IPS DF 4.7 (cell line): Measurements from ENCODE around the gene PTBP3.
"Not testable (repeated sequence)": the region's sequence is repeated elsewhere in the genome, so short reads cannot be mapped to it uniquely, and the experiment has no call there.

Source experiments
- DNase-seq: peaks from one replicate; pipeline ENCODE4 v3.0.0-alpha.2; 2013; ENCODE audit warnings: low spot score; ENCODE audit errors: extremely low read depth

PTBP3 gene

DNA sequence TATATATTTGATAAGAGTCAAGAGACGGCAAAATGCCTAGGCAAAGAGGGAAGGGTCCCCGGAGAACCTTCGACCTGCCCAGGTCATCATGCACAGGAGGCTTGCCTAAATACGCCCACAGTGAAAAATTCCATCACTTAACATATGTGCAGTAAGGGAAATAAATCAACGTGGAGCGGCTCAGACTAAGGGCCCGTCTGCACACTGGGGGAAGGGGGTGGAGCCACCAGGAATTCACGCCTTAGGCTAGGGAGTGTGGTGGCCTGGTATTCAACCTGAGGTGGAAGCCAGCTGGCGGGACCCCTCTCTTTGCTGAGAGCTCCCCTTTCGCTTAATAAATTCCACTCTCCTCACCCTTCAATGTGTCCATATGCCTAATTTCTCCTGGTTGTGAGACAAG is 8.3 kb downstream of the PTBP3 start:
- DNase-seq = no peak

DNA sequence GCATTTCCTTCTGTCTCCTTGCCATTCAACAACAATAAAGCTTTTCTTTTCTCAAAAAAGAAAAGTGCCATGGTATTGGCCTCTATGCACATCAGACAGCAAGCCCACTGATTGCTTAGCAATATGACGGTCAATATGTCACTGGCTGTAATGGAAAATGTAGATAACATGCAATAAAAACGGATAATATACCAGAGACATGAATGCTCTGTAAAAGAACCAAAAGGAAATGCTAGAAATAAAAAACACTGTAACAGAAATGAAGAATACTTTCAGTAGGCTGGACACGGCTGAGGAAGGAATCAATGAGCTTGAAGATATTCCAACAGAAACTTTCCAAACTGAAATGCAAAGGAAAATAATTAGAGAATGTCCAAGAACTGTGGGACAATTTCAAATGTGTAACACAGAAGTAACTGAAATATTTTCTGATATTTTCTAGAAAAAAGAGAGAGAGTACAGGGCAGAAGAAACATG is 10.0 kb downstream of the PTBP3 start:
- DNase-seq = no peak

DNA sequence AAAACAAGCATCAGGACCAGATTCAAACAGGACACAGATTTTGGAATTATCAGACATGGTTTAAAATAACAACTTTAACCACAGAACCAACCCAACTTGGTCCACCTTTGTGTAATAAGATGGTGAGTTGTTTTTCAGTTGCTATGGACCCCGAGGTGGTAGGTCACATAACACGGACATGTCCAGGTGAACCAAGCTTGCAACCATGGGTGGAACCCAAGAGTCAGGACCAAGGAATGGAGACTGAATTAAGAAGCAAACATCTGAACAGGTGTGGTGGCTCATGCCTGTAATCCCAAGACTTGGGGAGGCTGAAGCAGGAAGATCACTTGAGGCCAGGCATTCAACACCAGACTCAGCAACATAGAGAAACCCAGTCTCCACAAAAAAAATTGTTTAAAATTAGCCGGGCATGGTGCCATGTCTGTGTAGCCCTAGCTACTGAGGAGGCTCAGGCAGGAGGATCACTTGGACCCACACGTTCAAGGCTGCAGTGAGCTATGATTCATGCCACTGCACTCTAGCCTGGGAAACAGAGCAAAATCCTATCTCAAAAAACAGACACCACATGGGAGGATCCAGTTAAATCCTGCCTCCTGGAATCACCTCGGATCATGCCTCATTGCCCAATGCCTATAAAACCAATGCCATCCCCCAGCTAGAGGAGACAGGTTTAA is 10.6 kb downstream of the PTBP3 start:
- DNase-seq = no peak

DNA sequence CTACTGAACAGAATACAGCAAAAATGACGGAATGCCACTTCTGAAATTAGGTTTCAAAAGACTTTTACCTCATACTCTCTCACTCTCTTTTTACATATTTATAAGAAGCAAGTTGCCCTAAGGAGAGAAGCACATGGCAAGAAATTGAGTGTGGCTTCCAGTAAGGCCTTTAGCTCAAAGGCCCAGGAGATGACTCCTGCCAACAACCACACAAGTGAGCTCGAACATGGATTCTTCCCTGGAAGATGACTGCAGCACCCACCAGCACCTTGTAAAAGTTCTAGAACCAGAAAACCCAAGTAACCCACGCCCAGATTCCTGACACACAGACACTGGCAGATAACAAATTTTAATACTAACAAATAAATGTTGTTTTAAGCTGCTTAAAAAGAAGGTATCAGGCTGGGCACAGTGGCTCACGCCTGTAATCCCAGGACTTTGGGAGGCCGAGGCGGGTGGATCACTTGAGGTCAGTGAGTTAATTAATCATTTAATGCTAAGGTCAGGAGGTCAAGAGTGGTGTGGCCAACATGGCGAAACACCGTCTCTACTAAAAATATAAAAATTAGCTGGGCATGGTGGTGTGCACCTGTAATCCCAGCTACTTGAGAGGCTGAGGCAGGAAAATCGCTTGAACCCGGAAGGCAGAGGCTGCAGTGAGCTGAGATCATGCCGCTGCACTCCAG is 17.0 kb downstream of the PTBP3 start:
- no peak for DNase-seq

DNA sequence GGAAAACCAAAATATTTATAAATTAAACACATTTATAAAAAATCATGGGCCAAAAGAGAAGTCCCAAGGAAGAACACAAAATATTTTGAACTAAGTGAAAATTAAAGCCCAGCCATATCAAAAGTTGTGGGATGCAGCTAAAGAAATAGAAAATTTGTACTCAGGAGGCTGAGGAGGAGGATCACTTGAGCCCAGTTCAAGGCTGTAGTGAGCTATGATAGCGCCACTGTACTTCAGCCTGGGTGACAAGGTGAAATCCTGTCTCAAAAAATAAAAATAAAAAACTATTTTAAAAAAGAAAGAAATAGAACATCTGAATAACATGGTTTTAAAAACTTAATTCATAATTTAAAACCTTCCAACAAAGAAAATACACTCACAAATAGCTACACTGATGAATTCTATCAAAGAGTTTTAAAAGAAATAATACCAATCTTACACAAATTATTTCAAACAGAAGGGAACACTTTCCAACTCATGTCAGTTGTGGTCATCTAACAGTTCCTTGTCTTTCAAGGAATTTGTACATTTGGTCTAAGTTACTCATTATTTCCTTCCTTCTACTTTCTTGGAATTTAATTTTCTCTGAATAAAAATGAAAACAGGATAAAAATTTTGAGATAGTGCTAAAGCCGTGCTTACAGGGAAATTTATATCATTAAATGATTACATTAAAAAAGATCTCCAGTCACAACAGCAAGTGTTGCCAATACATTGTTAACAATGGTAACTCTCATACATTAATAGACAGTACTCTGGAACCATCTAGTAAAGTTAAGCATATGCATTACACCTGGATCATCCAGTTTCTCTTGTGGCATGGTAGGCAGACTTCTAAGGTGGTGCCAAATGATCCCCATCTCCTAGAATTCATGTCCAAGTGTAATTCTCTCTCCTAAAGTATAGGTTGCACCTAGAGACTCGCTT is 17.8 kb downstream of the PTBP3 start:
- DNase-seq = no peak

DNA sequence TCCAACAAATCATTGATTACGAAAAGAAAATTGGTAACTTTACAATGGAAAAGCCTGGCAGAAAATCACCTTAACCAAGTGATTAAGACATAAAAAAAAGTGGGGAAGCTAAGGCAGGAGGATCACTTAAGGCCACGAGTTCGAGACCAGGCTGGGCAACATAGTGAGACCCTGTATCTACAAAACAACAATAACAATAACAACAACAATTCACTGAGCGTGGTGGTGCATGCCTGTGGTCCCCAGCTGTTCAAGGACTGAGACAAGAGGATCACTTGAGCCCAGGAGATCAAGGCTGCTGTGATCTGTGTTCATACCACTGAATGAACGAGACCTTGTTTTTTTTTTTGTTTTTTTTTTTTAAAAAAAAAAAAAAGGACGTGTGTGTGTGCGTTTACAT is 21.3 kb downstream of the PTBP3 start:
- DNase-seq = no peak

DNA sequence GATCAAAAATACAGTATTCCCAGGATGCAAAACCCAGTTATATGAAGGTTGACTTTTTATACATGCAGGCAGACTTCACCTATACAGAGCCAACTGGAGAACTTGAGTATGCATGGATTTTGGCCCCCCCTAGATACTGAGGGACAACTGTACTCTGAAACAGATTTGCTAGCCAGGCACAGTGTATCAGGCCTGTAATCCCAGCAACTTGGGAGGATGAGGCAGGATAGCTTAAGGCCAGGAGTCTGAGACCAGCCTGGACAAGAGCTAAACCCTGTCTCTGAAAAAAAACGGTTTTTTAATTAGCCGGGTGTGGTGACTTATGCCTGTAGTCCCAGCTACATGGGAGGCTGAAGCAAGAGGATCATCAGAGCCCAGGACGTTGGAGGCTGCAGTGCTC is 21.9 kb downstream of the PTBP3 start:
- no peak for DNase-seq

DNA sequence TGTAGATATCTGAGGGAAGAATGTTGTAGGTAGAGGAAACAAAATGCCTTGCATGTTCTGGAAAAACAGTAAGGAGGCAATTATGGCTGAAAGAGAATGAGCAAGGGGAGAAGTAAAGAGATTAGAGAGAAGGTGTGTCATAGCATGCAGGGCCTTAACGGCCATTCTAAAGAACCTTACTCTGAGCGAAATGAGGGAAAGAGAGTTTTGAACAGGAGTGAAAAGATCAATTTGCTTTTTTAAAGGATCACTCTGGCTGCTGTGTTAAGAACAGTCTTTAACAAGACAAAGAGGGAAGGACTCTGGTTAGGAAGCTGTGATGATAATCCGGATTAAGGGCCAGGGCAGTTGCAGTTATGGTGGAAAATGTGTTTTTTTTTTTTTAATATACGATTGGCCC is 22.6 kb downstream of the PTBP3 start:
- no peak for DNase-seq

DNA sequence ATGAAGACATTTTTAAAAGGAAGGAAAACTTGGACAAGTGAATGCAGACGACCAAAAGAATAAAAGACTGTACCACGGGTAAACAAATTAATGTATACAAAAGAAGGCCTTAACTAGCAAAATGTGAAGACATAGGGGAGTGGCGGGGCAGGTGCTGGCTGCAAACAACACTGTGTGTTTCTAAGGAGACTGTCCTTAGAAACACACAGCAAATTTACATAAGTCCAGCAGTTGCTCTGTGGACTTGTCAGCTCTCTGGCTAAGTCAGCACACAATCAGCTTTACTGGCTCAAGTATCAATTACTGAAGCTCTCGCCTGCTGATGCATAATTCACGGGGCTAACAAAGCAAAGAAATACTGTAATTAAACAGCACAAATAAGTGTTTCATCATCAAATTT is 24.8 kb downstream of the PTBP3 start:
- DNase-seq = no peak

DNA sequence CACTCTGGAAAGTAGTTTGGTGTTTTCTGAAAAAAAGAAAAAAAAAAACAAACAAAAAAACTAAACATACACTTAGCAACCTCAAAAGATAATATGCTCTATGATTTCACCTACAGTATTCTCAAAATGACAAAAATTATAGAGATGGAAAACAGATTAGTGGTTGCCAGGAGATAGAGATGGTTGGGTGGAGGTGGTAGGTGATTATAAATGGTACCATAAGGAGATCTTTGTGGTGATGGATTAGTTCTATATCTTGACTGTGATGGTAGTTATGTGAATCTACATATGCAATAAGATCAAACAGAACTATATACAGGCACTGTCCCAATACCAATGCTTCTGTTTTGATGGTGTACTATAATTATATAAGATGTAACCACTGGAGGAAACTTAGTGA is 32.0 kb downstream of the PTBP3 start:
- DNase-seq = no peak

DNA sequence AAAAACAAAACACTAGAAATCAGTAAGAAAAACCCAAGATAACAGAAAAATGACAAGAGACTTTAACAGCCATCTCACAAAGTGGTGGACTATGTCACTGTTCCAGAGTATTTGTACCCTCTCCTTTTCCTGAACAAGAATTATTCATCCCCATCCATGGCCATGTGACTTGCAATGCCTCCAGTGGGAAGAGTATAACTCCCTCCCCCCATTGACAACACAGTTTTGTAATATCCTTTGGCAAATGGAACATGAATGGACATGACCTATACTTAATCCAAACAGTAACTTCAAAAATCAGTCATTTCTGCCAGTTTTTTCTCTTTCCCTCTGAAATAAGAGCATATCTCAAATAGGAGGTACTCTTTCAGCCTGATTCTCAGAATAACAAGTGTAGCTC is 33.9 kb downstream of the PTBP3 start:
- DNase-seq = no peak

DNA sequence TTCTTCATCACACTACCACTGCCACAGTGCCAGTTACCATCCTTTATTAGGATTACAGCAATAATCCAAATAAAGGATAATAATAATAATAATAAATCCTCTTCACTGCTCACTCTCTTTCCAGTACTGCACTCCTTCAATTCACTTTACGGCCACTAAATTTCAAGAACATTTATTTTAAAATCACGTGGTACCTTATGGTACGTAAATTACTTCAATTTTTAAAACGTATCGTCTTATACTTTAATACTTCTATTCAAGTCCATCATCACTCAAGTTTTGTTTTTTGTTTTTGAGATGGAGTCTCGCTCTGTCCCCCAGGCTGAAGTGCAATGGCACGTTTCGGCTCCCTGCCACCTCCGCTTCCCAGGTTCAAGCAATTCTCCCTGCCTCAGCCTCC is 36.5 kb downstream of the PTBP3 start:
- no peak for DNase-seq

DNA sequence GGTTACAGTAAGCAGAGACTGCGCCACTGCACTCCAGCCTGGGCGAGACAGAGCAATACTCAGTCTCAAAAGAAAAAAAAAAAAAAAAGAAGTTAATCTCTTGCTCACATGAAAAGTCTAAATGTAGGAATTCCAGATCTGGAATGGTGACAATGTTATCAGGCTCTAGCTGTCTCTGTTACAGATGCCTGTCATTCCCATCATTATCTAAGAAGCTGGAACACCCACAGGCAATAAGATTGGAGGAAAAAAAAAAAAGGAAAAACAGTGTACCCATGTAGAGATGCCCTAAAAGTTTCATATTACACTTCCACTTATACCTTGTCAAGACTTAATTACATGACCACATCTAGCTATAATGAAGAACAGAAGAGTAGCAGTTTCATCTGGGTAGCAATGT is 38.2 kb downstream of the PTBP3 start:
- no peak for DNase-seq

DNA sequence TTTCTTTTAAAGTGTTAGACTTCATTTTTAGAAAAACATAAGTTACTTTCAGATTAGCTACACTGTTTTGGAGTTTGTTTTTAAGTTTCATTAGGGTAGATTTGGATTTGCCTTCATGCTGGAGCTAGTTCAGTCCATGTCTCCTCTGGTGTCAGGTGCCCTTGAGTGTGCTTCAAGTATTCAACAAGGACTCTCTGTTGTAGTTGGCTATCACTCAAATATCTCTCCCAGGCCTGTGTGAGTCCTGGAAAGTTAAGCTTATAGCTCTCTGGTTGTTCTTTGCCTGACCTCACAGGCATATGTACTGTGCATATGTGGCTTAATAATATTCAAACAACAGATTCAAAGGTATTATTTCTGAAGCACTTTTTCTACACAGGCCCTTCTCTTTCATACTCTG is 45.4 kb downstream of the PTBP3 start:
- DNase-seq = no peak

DNA sequence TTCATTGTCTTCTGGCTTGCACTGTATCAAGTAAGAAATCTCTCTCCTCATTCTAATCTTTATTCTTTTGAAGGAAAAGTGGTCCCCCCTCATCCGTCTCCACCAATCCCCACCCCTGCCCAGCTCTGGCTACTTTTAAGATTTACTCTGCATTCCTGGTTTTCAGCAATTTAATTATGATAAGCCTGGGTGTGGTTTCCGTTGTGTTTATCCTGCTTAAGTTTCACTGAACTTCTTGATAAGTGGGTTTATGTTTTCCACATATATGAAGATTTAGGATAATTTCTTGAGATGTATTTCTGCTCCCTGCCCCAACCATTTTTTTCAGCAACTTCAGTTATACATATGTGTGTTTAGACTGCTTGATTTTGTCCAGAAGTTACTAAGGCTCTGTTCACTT is 46.5 kb downstream of the PTBP3 start:
- DNase-seq = no peak

DNA sequence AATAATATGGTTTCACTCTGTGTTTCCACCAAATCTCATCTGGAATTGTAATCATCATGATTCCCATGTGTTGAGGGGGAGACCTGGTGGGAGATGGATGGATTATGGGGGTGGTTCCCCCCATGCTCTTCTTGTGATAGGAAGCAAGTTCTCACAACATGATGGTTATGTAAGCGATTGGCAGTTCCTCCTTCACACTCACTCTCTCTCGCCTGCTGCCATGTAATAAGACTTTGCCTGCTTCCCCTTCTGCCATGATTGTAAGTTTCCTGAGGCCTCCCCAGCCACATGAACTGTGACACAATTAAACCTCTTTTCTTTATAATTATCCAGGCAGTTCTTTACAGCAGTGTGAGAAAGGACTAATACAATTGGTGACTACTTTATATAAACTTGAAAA is 48.4 kb downstream of the PTBP3 start:
- no peak for DNase-seq

DNA sequence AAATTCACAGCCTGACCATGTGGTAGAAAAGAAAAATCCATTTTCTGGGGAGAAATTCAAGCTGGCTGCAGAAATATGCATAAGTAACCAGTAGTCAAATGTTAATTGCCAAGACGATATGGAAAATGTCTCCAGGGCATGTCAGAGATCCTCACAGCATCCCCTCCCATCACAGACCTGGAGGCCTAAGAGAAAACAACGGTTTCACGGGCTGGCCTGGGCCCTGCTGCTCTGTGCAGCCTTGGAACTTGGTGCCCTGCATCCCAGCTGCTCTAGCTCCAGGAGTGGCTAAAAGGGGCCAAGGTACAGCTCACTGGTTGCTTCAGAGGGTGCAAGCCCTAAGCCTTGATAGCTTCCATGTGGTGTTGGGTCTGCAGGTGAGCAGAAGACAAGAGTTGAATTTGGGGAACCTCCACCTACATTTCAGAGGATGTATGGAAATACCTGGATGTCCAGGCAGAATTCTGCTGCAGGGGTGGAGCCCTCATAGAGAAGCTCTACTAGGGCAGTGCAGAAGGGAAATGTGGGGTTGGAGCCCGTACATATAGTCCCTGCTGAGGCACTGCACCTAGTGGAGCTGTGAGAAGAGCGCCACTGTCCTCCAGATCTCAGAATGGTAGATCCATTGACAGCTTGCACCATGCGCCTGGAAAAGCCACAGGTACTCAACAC is 49.7 kb downstream of the PTBP3 start:
- no peak for DNase-seq

DNA sequence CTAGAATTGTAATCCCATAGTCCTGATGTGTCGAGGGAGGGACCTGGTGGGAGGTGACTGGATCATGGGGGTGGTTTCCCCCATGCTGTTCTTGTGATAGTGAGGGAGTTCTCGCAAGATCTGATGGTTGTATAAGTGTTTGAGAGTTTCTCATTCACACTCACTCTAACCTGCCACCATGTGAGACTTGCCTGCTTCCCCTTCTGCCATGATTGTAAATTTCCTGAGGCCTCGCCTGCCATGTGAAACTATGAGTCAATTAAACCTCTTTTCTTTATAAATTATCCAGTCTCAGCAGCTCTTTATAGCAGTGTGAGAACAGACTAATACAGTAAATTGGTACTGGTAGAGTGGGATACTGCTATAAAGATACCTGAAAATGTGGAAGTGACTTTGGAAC is 50.6 kb downstream of the PTBP3 start:
- DNase-seq = not testable (repeated sequence)

DNA sequence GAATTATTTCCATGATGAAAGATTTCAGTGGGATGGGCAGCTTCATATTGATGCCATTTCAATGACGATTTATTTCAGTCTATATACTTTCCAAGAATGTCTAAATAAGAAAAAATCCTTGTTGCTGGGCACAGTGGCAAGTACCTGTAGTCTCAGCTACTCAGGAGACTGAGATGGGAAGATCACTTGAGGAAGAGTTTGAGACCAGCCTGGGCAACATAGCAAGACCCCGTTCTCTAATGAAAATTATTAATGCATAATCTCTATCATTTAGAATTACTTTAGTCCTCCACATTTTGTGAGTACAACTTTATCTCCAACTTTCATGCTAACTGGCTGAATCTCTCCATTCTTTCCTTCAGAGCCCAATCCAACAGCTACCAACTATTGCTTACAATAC is 52.5 kb downstream of the PTBP3 start:
- no peak for DNase-seq

DNA sequence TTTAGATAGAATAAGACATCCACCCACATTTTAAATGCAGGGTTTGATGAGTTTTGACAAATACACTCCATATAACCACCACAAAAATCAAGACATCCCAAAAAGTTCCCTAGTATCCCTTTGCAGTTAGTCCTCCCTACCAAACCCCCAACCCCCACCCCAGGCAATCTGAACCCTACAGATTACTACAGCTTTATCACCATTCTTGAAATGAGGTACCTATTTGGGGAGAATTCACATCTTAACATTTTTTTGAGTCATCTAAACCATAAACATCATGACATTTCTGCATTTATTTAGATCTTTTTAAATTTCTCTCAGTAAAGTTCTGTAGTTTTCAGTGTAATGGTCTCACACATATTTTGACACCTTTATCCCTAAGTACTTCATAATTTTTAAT is 53.9 kb downstream of the PTBP3 start:
- DNase-seq = no peak

DNA sequence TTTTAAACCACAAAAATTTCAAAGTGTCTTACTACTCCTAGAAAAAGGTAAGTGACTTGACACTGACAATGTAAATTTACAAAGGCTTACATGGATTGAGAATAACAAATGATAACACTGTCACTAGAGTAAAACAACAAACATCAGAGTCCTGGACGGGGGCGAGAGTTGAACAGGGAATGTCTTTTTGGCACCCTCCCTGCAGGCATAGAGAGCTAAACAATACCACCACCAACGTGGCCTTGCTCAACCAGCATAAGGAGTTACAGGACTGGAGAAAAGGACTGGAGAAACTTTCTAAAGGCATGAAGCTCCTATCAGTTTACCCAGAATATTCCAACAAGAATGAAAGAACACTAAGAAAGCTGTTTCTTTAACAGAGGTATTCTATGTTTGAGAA is 55.3 kb downstream of the PTBP3 start:
- DNase-seq = no peak

DNA sequence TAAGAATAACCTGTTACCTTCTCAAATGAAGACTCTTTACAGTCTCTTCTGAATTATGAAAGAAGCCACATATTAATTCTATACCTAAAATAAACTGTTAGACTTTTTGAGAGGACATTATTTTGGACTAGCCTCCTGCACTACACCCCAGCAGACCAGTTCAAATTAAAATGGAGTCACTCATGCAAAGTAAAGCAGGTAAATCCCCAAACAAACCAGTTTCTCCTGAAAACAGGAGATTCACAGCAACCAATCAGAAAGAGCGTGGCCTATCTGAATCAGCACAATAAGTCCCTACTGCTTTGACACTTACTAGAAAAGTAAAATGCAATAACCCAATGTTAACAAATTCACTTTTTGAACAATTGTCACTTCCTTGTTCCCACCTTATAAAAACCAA is 58.8 kb downstream of the PTBP3 start:
- DNase-seq = no peak
